HT-29 (cell line): ENCODE measurements around the gene RBM46. TPM values are rescaled to one million over a fixed set of nuclear protein-coding genes. Genes with fewer than 3 reads are reported as not detected.

ENCODE experiments used
- DNase-seq: peaks from one replicate; pipeline ENCODE4 v3.0.0-alpha.2; 2015; ENCODE audit warnings: low spot score
- total RNA-seq: library from RNA; depleted of rRNA; stranded (reverse); fragments of >200 nt; shearing (Covaris generic); gene quantifications from 2 replicates; pipeline ENCODE4 v1.2.3, GENCODE V29; 2014; rRNA removed

RBM46 gene, protein sequence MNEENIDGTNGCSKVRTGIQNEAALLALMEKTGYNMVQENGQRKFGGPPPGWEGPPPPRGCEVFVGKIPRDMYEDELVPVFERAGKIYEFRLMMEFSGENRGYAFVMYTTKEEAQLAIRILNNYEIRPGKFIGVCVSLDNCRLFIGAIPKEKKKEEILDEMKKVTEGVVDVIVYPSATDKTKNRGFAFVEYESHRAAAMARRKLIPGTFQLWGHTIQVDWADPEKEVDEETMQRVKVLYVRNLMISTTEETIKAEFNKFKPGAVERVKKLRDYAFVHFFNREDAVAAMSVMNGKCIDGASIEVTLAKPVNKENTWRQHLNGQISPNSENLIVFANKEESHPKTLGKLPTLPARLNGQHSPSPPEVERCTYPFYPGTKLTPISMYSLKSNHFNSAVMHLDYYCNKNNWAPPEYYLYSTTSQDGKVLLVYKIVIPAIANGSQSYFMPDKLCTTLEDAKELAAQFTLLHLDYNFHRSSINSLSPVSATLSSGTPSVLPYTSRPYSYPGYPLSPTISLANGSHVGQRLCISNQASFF
- total RNA-seq, result not detected in 2 replicates

DNA sequence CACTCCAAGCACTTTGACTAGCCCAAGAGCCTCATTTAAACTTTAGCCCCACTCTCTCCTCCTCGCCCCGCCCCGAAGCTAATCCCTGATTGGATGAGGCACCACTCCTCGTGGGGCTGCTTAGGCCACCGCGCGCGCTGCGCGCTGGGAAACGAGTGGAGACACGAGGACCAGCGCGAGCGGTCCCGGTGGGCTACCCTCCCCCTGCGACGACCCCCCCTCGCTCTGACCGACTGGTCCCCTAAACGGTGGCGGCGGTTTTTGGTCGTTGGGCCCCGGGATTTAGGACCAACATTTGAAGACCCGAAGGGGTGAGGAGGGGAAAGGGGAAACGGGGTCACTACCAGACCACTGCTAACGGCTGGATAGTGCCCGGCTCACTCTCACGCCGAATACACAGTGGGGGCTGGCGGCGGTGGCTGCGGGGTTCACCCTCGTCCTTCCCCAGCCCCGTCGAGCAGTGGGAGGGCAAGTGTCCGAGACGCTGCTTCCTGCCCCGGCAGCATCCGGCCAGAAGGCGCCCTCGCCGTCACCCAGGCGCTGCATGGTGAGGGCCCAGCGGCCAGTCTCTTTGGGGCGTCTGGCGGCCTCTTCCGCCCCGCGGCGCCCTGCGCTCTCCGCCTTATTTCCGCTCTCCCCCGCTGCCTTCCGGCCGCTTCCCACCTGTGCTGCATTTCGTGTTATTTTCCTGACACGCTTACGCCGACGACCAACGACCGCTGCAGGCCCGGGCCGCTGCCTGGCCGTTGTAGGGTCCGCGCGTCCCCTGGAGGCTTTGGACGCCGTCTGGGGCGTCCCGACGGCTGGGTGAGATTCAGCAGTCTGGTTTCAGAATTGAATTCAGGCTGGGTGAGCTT is at the start of gene RBM46:
Gene RBM46 (plus strand): TSS at position 147 of the 857 bp plus-strand sequence. CDS start 15,481 bp downstream, outside the sequence.
- DNase-seq, result no peak

DNA sequence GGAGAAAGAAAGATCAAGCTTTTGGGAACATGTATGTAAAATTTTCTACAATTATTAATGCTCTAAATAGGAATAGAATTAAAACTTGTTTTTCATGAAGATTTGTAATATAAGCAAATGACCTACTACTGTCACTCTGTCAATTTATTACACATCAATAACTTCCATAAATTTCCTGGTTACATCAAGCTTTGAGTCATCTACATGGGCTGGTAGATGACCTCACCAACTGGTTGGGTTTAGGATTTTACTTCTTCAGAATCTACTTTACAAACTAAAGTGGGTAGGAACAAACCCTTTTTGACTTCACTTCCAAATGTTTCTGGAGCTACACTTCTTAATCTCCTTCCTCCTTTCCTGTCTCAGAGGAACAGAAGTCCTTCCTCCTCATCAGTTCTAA is 49.3 kb upstream of the RBM46 start:
- no peak for DNase-seq

DNA sequence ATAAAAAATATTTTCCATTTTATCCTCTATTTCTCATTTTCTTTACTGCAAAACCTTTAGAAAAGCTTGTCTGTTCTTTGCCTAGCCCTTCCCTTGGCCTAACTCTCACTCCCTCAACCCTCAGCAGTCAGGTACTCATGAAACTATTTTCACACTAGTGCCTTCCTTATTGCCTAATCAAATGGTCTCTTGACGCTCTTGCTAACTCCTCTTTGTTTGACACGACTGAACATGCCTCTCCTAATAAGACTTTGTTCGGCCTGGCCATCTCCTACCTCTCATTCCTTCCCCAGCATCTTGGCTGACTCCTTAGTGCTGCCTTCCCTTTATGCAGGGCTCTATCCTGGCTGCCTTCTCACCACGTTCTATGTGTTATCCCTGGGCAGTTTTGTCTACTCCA is 48.4 kb upstream of the RBM46 start:
- DNase-seq, result no peak

DNA sequence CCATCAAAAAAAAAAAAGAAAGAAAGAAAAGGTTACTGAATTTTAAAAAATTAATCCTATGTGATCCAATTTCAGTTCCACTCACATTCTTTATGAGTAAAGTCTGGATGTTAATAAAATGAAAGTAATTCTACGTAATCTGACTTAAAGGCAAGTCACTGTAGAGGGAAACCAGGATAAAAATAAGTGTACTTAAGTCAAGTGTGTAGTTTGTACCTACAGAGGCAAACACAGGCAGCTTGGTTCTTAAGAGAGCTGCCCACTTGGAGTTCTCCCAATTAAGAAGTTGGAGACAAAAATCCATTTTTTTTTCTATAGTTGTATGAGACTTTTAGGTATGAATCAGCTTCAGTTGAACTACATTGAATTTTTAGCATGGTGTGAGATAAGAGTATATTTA is 44.3 kb upstream of the RBM46 start:
- no peak for DNase-seq

DNA sequence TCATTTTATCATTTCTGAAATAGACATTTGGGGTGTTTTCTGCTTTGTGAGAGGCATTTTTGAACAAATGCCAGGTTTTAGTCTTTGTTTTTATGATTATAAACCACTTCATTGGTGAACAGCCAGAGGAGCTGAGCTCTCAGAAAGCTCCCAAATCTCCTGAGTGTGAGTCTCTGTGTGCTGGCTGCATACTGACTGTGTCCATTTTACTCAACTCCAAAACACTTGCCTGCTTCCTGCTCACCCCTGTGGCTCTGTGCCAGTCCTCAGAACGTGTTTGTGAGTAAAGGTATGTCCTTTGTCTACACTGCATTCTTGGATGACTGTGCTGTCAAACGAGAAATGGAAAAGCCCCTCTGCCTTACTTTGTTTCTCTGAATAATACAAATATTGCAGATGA is 42.6 kb upstream of the RBM46 start:
- DNase-seq, result no peak

DNA sequence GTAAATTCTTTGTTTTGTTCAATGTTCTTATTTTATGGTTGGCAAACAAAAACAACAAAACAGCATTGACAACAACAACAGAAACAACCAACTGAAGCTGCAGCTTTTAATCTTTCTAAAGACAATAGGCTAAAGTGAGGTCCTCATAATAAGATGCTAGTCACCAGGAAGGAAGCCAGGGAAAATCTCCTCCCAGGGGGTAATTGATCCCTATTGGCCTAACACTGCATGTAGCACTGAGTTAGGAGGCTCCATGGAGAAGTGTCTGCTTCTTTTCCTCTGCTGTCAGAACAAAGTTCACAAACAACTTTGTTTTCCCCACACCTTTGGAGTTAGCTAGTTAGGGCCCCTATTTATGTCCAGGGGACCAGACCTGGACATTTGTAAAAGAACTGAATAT is 42.0 kb upstream of the RBM46 start:
- DNase-seq, result no peak

DNA sequence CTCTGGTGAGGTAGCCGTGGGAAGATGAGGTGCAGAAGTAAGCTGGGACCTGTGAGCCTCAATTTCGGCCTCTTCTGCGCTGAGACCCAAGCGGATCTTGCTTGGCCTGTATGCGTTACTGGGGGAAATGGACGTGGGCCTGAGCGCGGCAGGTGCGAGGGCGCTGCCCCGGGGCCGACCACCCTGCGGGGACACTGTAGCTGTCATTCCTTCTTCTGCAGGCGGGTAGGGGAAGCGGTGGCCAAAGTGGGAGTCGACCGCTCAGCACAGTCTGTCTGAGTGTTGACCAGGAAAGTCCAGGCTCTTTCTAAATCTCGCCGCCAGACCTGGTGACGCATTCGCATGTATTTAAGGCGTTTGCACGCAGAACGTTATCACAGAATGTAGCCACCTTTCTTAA is 40.6 kb upstream of the RBM46 start:
- DNase-seq, result no peak

DNA sequence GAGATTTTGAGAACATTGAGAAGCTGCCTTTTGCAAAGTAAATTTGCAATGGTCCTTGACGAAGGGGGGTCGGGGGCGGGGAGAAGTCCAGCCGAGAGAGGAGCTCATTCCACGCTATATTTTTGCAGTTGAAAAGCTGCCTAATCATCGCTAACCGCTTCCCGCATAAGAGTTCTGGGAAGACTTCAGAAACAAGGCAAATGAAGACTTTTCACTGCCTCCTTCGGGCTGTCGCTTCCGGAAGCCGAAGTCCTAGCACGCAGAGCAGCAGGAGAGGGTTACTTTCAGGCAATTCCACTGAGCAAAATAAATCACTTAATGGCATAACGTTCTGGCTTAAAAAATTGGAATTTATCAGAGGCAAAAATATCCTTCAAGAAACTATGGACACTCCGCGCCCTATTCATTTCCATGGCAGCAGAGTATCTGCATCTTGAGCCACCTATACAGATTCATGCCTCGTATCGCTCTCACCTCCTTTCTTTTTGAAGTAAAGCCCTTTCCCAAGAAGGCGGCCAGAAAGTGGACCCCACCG is 39.9 kb upstream of the RBM46 start:
- no peak for DNase-seq

DNA sequence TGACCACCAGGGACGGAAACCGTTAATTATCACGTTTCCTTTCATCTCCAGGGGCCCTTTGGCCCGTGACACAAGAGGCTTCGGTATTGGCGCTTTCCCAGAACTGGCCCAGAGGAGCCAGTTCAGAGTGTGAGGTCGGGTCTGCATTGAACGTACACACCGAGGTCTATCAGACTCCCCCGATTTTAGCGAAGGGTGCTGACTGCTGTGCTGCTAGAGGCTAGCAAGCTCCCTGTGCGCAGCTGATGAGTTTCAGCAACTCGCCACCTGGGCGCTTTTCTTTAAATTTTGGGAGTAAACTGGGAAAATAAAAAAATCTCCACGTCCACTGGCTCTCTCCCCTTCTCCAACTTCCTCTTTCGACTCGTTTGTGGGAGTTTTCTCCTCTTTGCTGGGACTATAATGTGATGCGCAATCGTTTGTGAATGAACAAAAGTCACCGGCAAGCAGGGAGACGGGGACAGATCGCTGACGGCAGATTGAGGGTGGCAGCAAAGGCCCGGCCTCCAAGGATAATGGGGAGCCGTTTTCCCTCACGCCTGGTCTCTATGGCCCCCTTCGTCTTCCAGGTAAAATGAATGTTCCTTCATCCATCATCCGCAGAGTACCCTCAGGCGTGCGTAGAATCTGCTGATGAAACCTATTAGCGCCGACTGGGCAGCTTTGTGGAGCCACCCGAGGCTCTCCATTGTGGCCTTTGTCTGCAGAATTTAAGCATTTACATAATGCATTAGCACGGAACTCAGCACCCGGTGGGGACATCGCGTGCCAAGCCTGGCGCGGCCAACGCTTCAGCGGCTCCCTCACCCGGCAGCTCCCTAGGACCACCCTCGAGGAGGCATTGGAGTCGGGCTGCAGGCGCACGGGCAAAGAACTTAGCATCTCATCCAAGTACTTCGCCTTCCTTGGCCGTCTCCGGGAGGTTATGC is 38.9 kb upstream of the RBM46 start:
- DNase-seq, result no peak

DNA sequence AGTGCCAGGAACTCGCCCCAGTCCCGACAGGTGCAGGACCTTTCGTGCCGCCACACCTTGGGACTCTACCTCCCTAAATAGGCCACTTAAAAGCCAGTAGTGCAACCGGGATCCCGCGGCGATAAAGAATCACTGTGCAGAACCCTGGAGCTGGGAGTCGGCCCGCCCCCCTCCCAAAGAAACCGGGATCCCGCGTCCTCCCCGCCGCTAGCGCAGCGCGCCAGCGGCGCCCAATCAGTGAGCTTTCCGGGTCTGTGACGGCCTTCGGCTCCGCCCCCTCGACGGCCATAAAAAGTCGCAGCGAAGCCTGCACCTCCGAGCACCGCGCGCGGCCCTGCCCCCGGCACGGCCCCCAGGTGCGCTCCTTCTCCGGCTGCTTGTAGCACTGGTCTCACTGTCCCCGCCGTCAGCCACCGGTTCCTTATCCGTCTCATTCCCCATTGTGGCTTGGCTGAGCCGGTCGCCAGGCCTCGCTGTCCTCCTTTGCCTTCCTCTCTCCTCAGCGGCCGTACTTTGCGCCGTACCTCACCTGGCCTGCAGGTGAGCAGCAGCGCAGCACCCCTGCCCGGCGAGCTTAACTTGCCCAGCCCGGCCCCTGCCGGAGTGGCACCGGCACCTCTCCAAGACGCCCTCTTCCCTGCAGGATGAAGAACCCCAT is 37.3 kb upstream of the RBM46 start, which contains the start of gene LRAT:
Gene LRAT (plus strand): TSS at position 318 of the 658 bp plus-strand sequence. CDS start 327 bp downstream, at position 645.
- no peak for DNase-seq

DNA sequence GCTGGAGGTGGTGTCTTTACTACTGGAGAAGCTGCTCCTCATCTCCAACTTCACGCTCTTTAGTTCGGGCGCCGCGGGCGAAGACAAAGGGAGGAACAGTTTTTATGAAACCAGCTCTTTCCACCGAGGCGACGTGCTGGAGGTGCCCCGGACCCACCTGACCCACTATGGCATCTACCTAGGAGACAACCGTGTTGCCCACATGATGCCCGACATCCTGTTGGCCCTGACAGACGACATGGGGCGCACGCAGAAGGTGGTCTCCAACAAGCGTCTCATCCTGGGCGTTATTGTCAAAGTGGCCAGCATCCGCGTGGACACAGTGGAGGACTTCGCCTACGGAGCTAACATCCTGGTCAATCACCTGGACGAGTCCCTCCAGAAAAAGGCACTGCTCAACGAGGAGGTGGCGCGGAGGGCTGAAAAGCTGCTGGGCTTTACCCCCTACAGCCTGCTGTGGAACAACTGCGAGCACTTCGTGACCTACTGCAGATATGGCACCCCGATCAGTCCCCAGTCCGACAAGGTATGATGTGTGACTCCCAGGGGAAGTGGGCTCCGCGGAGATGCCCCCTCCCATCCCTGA is 36.6 kb upstream of the RBM46 start:
- DNase-seq, result no peak

DNA sequence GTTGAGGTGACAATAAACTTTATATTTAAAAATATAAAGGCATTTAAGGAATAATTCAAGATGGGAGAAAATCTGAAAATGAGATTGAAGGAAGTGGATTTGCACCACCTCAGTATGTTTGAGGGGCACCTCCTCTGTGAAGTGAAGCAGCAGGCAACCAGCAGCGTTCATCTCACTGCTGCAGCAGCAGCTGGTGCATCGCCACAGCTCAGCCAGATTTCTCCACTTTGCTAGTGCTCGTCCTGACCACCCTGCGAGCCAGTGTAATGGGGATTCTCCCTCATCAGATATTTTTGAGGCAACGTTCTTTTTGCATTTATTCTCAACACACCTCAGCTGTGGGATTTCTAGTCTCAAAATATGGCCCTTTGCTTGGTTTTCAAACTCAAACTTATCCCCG is 23.4 kb upstream of the RBM46 start:
- no peak for DNase-seq

DNA sequence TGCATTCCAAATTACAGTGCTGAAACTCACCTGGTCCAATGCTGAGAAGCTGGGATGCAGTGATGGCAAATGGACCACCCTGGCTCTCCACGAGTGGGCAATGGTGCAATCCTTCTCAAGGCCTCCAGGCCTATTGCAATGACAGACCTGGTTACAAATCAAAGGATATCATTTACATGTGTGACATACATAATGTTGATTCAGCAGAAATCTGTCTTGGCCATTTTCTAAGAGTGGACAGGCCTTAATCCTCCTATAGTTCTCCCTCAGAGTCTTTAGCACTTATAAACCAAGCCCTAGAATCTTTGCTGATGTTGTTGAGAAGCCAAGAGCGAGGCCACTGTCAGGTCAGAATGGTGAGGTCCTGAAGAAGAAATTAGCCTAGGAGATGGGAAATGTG is 20.2 kb upstream of the RBM46 start:
- no peak for DNase-seq

DNA sequence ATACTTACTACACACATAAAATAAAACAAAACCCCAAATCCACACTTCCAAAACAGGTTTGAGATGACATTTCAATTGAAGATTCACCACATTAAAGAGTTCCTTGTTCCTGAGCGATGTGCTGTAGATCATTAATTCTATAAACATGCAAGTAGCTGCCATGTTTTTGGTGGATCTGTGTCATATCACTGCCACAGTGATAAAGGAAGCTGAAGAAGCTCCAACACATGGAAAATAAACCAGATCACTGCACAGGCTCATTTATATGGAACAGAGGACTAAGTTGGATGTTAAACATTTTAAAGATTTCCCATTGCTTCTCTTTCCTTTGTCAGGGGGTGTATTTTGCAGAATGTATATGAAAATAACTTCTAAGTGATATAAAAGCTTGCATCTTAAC is 2.8 kb upstream of the RBM46 start:
- DNase-seq, result no peak

DNA sequence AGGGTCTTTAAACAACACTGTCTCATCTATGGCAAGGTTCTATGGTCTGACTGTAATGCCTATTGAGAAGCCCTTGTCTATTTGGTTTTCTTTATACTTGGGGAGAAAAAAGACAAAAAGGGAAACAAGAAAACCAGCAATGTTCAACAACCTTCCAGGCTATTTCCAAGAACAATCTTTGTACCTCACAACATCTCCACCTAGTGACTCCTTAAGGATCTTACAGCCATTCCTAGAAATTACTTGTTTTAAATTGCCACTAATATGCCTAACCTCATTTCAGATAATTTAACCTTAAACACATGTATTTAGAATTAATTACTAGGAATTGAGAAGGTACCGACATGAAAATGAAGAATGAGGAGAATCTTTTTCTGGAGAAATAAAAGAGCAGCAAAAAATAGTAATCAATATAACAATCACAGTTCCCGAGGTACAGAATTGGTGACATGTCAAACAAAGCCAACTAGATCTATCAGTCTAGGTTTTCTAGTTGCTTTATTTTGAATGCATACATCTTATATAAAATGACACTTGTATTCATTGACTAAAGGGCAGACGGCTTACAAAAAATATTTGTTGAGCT is 1.6 kb upstream of the RBM46 start:
- DNase-seq, result peak; percentile 25

DNA sequence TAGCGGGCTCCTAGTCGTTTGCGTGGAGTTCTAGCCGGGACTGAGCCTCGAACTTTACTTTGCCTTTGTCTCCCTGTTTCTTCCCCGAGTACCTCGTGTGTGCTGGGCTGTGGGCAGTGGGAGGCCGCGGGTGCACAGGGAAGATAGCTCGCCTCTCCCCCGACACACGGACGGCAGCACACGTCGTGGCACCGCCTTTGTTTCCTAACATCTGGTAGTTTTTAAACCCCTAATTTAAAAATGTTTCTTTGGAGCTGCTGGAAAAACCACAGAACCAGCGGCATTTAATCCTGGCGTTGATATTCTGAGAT is 866 bp downstream of the RBM46 start:
- no peak for DNase-seq

DNA sequence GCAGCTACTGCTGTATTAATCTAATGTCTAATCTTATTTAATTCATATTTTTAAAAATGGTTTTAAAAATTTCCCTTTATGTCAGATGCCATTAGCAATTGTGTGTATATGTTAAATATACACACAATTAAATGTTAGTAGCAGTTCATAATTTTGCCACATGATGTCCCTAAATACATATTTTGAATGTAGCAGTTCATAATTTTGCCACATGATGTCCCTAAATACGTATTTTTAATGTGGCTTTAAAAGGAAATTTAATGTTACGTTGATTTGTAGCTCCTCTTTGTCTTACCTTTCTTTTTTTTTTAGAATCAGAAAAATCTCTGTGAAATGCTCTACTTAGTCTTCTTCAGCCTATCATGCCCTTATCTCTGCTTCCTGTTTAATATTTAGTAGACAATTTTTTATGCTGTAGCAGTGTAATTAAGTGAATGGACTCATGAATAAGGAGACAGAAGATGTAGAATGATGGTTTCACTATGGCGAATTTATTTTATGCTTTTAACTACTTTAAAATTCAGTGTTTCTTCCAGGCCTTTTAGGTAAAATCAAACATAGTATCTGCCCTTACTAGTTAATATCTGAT is 26.1 kb downstream of the RBM46 start:
- peak; percentile 61 for DNase-seq

DNA sequence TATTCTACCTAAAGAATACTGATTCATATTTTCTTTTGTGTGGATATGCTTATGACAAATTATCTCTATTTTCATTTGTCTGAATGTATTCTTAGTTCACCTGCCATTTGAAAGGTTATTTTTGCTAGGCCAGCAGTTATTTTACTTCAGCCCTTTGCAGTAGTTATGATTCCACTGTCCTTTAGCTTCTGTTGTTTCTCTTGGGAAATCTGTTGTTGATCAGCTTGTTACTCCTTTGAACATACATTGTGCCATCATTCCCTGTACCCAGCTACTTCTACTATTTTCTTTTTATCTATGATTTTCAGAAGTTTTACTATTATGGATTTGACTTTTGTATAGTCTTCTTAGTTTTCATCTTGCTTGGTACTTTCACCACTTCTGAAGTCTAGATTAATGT is 37.2 kb downstream of the RBM46 start:
- no peak for DNase-seq

DNA sequence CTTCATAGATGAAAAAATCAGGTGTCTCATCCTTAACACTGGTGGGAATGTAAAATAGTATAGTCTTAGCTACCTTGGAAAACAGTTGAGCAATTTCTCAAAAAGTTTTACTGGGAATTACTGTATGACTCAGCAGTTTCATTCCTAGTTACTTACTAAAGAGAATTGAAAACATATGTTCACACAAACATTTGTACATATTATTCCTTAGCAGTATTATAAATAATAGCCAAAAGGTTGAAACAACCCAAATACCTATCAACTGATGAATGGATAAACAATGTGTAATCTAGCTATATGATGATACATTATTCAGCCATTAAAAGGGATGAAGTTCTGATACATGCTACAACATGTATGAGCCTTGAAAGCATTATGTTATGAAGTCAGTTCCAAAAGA is 41.7 kb downstream of the RBM46 start:
- no peak for DNase-seq
